MV-4-11 (cell line): ENCODE results near the gene DUSP3.
"Not testable (repeated sequence)": the region's sequence is repeated elsewhere in the genome, so short reads cannot be mapped to it uniquely, and the experiment has no call there.

Source experiments
- DNase-seq: peaks from one replicate; lab custom pipeline; 2025; lab: John Stamatoyannopoulos, UW

DUSP3 gene

DNA sequence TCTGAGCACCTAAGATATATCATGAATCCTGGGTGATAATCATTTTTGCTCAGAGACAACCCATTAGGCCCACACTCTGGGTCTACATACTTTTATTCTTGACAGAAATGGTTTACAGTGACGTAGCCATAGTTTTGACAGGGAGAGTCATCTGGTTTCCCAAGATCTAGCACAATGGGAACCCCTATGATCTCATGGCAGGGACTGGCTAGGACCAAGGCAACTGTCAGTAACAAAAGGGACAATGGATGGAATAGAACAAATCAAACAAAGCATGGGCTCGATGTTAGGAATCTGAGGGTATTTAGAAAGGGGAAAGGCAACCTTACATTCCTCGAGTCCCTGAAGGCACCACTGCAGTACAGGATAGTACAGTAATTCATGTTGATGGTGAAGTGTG lies 22.0 kb upstream of the DUSP3 start:
- DNase-seq = no peak

DNA sequence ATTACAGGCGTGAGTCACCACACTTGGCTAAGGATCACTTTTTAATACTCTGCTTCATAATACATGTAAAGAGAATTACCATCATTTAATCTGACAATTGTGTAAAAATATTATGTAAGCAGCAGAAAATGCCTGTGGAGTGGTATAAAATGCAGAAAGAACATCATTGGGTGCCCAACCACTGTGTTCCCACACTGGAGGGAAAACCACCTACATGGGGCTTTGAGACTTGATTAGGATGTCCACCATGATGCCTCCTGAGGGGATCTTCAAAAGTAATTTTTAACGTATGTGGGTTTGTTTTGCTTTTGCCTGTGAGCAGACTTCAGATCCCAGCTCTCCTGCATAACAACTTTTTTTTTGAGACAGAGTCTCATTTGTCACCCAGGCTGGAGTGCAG lies 20.3 kb upstream of the DUSP3 start:
- no peak for DNase-seq

DNA sequence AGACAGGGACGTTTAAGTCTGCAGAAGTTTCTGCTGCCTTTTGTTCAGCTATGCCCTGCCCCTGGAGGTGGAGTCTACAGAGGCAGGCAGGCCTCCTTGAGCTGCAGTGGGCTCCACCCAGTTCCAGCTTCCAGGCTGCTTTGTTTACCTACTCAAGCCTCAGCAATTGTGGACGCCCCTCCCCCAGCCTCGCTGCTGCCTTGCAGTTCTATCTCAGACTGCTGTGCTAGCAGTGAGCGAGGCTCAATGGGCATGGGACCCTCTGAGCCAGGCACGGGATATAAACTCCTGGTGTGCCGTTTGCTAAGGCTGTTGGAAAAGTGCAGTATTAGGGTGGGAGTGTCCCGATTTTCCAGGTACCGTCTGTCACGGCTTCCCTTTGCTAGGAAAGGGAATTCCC lies 19.2 kb upstream of the DUSP3 start:
- DNase-seq = not testable (repeated sequence)

DNA sequence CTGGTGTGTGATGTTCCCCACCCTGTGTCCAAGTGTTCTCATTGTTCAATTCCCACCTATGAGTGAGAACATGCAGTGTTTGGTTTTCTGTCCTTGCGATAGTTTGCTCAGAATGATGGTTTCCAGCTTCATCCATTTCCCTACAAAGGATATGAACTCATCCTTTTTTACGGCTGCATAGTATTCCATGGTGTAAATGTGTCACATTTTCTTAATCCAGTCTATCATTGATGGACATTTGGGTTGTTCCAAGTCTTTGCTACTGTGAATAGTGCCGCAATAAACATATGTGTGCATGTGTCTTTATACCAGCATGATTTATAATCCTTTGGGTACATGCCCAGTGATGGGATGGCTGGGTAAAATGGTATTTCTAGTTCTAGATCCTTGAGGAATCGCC lies 13.9 kb upstream of the DUSP3 start:
- DNase-seq = not testable (repeated sequence)

DNA sequence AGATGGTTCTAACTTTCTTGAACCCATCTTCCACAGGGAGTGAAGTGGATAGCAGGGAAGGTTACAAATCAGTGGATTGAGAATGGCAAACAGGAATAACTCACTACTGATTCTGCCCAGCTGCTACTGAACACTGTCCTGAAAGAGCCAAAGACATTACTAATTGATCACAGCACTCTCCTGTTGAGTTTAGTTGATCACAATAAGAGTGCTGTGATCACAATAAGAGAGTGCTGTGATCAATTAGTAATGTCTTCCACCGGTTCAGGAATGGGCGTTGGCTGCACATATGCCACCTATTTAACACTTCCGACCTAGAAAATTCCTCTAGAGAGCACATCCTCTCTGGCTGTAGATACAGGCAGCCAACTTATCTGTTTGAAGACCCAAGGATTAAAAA lies 12.8 kb upstream of the DUSP3 start:
- peak; percentile 27 for DNase-seq

DNA sequence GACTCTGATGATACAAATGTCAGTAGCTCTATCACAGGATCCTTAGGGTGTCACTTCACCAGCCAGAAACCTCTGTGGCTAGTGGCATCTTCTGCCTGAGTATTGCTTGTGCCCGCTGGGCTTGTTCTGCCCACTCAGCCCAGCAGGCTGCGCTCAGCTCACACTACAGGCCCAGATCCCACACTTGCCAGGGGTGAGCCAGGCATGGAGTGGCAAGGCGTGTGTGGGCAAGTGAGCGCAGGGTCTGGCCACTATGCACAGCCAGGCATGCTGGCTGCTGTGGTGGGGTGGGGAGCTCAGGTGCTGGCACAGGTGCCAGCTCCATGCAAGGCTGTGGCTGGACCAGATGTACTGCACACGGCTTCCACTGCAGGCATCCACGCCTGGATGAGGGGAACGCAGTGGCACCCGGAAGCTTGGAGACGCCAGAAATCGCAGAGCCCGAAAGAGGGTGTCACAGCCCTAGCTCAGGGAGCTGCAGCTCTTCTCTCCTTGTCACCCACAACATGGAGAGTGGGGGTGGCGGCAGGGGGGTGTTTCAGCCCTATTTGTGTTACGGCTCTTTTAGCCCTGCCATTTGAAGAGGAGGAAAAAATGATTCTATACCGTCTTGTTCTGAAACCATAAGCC lies 11.6 kb upstream of the DUSP3 start:
- peak; percentile 39 for DNase-seq

DNA sequence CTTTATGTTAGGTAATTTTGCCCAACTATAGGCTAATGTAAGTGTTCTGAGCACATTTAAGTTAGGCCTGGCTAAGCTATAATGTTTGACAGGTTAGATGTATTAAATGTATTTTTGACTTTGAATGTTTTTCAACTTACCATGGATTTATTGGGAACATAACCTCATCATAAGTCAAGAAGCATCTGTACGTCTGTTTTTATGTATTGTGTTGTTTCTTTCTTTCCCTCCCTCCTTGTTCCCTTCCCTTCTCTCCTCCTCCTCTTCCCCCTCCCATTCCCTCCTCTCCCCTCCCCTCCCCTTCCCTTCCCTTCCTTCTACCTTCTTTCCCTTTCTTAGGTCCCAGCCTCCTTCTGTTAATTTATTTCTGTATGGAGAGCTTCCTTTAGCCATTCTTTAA lies 10.7 kb upstream of the DUSP3 start:
- DNase-seq = no peak

DNA sequence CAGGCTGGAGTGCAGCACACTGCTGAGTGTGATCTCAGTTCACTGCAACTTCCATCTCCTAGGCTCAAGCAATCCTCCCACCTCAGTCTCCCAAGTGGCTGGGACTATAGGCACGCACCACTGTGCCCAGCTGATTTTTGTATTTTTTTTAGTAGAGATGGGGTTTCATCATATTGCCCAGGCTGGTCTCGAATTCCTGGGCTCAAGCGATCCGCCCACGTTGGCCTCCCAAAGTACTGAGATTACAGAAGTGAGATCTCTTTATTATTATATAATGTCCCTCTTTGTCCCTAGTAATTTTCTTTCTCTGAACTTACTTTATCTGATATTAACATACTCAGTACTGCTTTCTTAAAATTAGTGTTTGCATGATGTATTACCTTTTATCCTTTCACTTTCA lies 9.8 kb upstream of the DUSP3 start:
- DNase-seq = no peak

DNA sequence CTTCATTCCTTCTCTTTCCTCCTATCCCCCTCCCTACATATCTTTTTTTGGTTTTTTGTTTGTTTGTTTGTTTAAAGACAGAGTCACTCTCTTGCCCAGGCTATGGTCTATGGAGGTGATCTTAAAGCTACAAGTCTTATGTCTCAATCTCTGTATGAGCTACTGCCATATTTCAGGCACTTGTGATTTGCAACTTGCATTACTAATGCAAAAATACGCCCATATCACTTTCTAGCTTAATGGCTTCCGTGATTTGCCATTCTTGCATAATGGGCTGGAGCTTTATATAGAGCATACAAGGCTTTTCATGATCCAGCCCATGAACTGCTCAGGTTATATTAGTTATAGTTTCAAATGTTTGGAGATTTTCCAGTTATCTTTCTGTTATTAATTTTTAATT lies 9.0 kb upstream of the DUSP3 start:
- DNase-seq = peak; percentile 49

DNA sequence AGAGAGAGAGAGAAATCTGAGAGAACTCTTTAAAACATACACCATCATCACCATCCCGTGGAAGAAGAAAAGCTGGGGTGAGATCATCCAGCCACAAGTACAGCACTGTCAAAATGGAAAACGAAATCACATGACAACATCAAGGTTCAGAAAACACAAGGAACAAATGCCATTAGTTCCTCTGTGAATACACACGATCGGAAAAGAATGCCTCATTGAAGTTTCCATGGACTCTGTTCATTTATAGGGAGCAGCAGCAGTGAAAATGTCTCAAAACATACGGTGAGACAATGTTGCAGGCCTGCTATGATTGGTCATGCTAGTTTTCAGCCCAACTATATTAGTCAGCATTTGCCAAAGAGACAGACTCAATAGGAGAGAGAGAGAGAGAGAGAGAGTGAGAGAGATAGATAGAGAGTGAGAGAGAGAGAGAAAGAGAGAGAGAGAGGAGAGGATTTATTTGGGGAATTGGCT lies 5.9 kb upstream of the DUSP3 start:
- DNase-seq = no peak

DNA sequence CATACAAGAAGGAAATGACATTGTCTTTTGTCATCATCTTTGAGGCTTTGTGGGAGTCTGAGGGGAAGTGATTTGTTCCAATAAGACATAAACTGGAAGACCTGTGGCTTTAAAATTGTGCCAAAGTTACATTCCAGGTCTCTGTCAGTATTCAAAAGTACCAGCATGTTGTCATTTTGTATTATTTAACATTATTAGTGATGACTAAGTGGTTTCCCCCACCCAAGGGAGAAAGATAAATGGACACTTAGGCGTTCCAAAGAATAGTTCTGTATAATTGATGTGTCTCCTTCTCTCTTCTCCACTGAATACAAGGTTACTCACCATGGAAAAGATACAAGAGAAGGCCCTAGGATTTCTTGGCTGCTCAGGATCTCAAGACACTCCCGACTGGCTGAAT lies 5.3 kb upstream of the DUSP3 start:
- peak; percentile 21 for DNase-seq

DNA sequence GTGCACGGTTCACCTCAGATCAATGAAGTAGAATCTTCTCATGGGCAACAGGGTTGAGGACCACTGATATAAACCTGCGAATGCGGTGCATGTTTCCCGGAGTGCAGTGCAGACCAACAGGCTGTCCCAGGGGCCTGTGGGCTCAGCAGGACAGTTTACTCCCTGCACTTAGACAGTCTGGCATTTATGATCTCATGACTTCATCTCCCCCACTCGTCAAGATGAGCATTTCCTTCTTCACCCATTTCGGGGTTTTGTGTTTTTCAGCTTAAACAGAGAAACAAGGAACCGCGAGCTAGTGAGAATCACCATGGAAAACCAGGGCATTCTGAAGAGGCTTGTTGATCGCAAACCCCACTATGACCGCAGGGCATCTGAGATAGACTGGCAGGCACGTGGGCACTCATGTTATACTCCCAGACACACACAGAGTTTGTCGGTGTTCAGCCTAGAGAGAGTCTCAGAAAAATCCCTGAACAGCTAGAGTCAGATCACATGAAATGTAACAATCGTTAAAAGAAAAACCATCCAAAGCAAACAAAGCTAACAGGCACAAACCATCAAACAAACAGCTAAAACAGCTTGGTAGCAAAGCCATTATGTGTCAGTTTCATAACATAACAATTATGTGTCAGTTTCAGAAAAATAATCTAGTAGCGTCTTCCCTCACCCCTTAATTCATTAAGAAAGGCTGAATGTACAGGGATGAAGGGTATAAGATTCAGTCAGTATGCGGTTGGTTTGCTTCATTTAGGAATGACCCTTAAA lies 4.3 kb upstream of the DUSP3 start:
- DNase-seq = peak; percentile 42

DNA sequence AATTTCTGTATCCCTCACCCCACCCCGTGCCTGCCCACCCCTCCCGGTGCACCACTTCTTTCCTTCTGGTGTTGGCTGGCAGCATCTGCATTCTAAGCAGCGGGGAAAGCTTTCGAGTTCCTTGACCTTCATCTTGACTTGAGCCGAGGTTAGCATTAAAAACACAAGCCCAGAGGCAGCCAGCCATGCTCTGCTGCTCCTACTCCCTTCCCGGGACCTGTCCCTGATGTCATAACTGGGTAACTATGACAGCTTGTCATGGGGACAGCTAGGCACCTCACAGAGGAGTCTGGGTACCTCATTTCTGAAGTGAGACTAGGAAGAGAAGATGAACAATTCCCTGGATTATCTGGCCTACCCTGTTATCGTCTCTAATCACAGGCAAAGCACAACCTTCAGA lies 1.4 kb upstream of the DUSP3 start, which contains the start of gene CFAP97D1:
TSS of gene CFAP97D1 (plus strand) at position 301 of the 400 bp plus-strand sequence. CDS start at position 329, 28 bp downstream.
- DNase-seq = no peak

DNA sequence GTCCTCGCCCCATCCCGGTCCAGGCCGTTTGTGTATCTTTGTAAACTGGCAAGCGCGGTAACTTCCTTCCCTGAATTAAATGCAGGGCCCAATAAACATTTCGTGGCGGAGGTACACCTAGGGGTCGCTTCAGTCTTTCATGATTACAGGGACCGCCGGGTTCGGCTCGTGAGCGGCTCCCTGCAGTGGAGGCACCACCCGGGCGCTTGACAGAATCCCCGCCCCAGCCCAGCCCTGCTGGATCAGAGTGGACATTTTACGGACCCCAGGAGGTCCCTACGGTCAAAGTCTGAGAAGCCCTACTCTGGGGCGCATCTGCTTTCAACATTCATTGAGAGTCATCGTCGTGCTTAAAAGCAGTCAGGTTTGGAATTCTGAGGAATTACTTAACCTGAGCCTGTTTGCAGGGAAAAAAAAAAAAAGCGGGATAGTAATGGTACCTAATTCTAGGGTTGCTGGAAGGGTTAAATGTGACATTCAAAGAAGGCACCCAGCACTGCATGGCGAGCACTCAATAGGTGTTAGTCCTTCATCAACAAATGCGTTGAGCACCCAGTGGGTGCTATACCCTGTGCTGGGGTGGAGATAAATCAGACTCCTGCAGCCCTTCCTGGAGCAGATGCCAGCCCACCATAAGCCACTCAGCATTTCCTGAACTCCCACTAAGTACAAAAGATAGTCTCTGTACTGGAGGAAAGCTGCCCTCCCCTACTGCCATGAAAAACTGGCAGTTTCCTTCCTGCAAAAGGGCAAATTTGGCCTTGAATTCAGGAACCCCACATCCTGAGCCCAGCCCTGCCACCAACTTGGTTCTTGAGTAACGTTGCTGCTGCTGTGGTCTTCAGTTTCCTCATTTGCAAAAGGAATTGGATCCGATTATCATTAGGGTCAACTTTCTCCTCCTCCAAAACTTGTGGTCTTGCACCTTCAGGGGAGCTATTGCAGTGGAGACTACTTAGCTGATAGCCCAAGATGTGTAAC lies 658 bp upstream of the DUSP3 start:
- DNase-seq = peak; percentile 91

DNA sequence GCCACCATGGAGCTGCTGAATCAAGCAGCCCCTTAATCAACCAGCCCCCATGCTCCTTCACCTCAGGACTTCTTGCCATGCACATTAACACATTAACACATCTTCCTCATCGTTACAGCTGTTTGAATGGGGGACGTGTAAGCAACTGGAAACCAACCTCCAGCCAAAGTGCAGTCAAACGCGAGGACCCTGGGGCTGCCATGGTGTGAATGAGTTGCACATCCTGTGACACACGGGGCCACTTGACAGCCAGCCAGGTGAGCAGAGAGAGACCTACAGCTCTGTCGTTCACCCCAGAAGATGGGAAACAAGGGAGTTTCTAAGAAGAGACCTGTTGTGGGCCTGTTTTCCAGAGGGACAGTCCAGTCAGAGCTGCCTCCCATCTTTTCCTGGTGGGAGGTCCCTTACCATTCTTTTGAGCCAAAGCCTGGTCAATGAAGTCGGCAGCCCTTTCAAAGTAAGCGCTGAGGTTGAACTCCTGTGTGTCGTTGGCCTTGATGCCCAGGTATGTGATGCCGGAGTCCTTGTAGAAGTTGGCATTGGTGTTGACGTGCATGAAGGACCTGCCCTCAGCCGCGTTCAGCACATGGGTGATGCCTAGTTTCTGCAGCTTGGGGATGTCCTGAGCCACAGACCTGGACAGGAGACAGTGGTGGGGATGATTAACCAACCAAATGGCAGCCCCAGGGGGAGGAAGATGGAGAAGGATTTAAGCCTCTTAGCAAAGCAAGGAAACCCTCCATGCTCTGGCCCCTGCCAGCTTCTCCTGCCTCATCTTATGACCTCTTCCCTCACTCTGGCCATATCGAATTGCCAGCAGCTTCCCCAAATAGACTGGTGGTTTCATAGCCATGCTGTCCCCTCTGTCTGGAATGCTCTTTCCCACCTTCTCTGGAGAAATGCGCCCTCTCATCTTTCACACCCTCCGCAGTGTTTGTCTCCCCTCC lies 4.2 kb downstream of the DUSP3 start:
- DNase-seq = peak; percentile 10

DNA sequence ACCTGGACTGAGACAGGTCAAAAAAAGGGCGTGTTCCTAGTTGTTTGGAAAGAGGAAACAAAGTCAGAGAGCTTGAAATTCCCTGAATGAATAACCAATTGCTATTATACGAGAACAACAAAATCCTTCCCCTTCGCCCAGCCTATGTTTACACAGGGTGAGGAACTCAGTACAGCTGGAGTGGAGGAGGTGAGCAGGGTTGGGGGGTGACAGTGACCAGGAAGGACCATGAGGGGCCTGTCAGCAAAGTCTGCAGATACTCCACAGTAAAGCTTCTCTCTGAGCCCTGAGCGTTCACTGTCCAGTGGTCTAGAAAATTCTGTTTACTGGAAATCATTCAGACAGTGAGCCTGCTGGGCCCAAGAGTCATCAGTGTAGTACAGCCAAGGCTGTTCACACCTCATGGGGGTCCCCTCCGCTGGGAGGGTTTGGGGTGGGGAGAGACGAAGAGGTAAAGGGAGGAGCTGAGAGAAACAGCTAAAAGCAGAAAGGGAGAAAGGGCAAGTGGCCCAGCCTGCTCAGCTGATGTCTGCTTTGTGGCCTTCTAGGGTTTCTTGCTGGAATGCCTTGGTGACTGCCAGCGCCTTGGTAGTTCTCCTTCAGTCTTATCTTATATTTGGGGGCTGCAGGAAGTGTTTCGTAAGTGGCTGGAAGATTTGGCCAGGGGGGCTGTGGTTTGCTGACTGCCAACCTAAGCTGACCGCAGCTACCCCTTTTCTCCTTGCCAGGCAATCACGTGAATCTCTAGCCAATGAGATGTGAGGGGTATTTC lies 5.7 kb downstream of the DUSP3 start:
- peak; percentile 99 for DNase-seq

DNA sequence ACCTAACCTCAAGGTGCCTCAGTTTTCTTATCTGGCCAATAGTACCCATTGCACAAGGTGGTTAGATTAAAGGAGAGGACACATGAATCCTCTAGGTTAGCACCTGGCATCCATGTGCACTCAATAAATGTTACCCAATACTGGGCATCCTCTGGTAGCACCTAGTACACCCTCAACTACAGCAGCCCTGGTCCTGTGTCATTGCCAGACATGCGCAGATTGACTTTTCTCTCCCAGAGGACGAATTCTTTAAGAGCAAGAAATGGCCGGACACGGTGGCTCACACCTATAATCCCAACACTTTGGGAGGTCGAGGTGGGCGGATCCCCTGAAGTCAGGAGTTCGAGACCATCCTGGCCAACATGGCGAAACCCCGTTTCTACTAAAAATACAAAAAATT lies 7.3 kb downstream of the DUSP3 start:
- DNase-seq = no peak

DNA sequence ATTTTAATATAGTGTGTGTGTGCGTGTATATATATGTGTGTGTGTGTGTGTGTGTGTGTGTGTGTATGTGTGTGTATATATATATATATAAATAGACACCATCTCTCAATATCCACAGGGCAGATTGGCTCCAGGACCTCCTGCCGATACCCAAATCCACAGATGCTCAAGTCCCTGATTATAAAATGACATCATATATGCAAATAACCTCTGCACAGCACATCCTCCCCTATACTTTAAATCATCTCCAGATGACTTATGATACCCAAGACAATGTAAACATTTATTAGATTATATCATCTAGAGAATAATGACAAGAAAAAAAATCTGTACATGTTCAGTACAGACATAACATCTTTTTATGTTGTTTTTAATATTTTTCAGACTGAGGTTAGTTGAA lies 7.8 kb downstream of the DUSP3 start:
- no peak for DNase-seq

DNA sequence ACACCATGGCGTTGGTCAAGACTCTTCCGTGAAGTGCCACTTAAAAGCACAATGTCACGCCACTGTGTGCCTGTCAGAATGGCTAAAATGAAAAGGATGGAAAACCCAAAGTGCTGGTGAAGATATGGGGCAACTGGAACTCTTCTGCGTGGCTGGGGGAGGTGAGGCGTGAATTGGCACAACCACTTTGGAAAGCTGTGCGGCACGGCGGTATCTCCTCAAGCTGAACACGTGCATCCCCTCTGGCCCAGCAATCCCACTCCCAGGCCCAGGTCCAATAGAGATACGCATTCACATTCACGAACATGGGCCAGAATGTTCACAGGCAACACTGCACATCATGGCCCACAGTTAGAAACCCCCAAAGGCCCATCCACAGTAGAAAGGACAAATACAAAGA lies 8.9 kb downstream of the DUSP3 start:
- no peak for DNase-seq

DNA sequence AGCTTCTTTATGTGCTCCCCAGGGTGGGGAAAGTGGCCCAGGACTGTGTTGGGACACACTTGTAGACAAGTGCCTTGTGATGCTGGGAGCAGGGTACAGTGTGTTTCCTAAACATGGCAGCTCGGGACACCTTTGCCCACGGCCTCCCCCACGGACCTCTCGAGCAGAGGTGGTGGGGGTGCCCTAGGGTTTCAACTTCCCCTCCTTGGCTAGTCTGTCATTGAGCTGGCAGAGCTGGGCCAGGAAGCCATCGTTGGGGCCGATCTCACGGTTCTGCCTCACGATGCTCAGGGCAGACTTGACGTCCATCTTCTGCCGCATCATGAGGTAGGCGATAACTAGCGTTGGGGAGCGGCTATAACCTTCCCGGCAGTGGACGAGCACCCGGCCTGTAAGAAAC lies 9.4 kb downstream of the DUSP3 start:
- peak; percentile 21 for DNase-seq
